ENCODE data around the gene LYZL4. TPM values are rescaled to one million over a fixed set of nuclear protein-coding genes. Genes with fewer than 3 reads are reported as not detected.

LYZL4 gene
- total and polyA plus RNA-seq, 2 experiments from 2014 or later = 4.3 to 6.9 TPM

DNA sequence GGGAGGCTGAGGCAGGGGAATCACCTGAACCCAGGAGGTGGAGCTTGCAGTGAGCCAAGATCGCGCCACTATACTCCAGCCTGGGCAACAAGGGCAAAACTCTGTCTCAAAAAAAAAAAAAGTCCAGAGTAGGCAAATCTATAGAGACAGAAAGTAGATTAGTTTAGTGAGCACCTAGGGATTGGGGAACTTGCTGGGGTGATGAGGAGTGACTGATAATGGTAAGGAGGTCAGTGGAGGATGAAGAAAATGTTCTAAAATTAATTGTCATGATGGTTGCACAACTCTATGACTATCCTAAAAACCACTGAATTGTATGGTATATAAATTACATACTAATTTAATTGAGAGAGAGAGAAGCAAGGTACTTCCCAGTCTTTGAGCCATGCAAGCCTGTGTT, 27.8 kb upstream of the LYZL4 start:
- no peak for DNase-seq (ENCODE audit: low read depth in 1 of 2, low spot score in 1 of 2)
- Histone ChIP-seq H3K27ac (no peak overlapping the region), H3K4me3 (no peak overlapping the region), H3K9me3 (ENCODE audit: low read depth) (no peaks in the 10 kb centered on the region), H3K27me3 (no peaks in the 10 kb centered on the region), H3K4me1 (ENCODE audit: low read depth) (no peaks in the 10 kb centered on the region), H3K36me3 (no peaks in the 10 kb centered on the region)
- TF ChIP-seq, protein P1, sequence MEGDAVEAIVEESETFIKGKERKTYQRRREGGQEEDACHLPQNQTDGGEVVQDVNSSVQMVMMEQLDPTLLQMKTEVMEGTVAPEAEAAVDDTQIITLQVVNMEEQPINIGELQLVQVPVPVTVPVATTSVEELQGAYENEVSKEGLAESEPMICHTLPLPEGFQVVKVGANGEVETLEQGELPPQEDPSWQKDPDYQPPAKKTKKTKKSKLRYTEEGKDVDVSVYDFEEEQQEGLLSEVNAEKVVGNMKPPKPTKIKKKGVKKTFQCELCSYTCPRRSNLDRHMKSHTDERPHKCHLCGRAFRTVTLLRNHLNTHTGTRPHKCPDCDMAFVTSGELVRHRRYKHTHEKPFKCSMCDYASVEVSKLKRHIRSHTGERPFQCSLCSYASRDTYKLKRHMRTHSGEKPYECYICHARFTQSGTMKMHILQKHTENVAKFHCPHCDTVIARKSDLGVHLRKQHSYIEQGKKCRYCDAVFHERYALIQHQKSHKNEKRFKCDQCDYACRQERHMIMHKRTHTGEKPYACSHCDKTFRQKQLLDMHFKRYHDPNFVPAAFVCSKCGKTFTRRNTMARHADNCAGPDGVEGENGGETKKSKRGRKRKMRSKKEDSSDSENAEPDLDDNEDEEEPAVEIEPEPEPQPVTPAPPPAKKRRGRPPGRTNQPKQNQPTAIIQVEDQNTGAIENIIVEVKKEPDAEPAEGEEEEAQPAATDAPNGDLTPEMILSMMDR (IDR thresholded peaks at IDR 0.05; ENCODE audit: low read depth, low read length) = no peak

DNA sequence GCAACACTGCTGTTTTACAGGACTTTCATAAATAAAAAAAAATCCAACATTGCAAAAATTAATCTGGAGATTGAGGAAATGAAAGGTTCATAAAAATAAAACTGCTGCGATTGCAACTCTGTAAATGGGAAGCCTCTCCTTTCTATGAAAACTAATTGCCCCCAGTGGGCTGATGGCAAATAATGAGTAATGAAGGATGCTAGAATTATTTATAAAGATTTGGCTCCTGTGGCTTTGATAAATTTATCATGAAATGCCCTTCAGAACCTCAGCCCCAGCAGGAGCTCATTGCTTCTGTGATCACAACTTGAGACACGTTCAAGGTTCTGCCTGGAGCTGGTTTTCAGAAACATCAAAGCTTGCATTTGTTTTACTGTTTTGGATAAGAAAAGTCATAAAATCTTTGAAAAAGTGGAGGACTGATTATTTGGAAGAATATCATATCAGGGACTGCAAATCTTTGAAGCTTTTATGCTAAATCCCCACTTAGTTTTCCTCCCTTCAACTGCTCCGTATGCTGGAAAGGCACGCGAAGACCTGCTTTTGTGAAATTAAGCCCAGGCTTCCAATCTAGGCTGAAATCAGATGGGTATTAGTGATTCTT, 24.5 kb upstream of the LYZL4 start:
- no peak for DNase-seq (ENCODE audit: low read depth in 1 of 2, low spot score in 1 of 2)
- Histone ChIP-seq H3K27ac (no peak overlapping the region), H3K4me1 (ENCODE audit: low read depth) (no peaks in the 10 kb centered on the region), H3K27me3 (no peaks in the 10 kb centered on the region), H3K4me3 (no peak overlapping the region), H3K36me3 (no peaks in the 10 kb centered on the region), H3K9me3 (ENCODE audit: low read depth) (no peaks in the 10 kb centered on the region)
- TF ChIP-seq, protein P1 (IDR thresholded peaks at IDR 0.05; ENCODE audit: low read depth, low read length) = no peak

DNA sequence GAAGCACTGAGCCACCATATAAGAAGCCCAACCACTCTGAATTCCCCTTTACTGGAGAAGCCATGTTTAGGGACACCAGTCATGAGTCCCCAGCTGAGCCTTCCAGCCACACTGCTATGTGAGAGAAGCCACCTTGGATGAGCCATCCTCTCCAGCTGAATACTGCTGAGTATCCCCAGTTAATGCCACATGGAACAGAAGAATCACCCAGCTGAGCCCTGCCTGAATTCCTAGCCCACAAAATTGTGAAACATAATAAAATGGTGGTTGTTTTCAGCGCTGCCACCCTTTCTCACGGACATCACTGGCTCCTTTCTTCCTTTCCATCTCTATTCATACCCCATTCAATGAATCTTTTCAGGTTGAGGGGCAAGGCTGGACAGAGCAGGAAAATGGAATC, 22.1 kb upstream of the LYZL4 start:
- no peaks in the 10 kb centered on the region for H3K9me3 ChIP-seq (ENCODE audit: low read depth)
- TF ChIP-seq, protein P1 (IDR thresholded peaks at IDR 0.05; ENCODE audit: low read depth, low read length) = no peak

DNA sequence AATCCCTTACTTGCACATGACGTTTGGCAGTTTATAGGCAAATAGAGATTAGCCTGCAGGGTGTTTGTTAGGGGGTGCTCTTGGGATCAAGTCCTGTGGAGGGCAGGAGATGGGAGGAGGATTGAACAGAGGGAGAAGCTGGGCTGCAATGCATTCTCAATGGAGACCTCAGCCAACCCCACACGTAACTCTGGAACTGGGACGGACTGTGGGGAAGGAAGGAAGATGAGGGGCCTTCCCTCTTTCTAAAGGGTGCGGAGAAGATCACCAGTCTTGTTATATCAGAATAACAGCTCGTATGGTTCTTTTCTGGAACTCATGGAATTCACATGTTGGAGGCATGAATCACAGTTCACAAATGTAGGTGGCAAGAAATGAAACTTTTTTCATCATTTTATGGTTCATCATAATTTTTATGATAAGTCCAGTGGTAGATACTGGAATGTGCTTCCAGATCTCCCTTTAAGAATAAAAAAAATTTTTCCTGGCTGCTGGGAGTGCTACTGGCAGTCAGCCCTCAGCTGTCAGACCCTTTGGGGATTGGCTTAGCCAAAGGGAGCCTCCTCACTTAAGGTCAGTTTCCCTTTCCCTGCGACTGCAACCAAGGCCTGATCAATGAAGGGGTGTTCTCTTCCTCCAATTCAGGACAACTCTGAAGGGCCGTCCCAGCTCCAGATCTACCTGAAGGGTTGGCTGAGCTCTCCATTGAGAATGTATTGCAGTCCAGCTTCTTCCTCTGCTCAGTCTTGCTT, 20.5 kb upstream of the LYZL4 start:
- H3K27me3 ChIP-seq = no peaks in the 10 kb centered on the region

More for the DNA sequence above, 22.1 kb upstream of the LYZL4 start:
- Histone ChIP-seq H3K27ac (no peak overlapping the region), H3K4me1 (ENCODE audit: low read depth) (peaks cover 5% of the 10 kb centered on the region), H3K27me3 (no peaks in the 10 kb centered on the region), H3K4me3 (no peak overlapping the region), H3K36me3 (no peaks in the 10 kb centered on the region)
- no peak for DNase-seq (ENCODE audit: low read depth in 1 of 2, low spot score in 1 of 2)

DNA sequence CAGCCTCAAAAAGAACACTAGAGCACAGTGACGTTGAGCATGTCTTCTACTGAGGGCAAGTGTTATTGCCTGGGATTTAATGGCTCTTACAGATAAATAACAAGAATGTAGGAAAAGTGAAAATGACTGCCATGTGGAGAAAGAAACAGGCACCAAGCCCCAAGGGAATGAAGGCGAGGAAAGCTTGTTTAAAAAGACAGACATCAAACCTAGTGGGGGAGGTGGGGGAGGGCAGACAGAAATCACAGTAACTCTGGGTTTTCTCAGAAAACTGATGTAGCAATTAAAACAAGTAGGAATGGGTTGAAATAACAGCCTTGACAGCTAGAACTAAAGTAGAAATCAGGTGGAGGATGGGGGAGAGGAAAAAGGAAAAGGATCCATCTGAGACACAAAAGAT, 18.4 kb upstream of the LYZL4 start:
- no peak for DNase-seq (ENCODE audit: low read depth in 1 of 2, low spot score in 1 of 2)
- no peaks in the 10 kb centered on the region for H3K36me3 ChIP-seq
- H3K27me3 ChIP-seq = no peaks in the 10 kb centered on the region
- no peak overlapping the region for H3K4me3 ChIP-seq
- no peaks in the 10 kb centered on the region for H3K9me3 ChIP-seq (ENCODE audit: low read depth)
- no peak overlapping the region for H3K27ac ChIP-seq
- H3K4me1 ChIP-seq (ENCODE audit: low read depth) = peaks cover 5% of the 10 kb centered on the region
- TF ChIP-seq, protein P1 (IDR thresholded peaks at IDR 0.05; ENCODE audit: low read depth, low read length) = no peak

More for the DNA sequence above, 20.5 kb upstream of the LYZL4 start:
- peaks cover 5% of the 10 kb centered on the region for H3K4me1 ChIP-seq (ENCODE audit: low read depth)
- no peaks in the 10 kb centered on the region for H3K36me3 ChIP-seq
- H3K27ac ChIP-seq = no peak overlapping the region
- no peak overlapping the region for H3K4me3 ChIP-seq
- TF ChIP-seq, protein P1 (IDR thresholded peaks at IDR 0.05; ENCODE audit: low read depth, low read length) = no peak
- DNase-seq (ENCODE audit: low read depth in 1 of 2, low spot score in 1 of 2) = peak in 1 of 2 donors; percentile 15
- H3K9me3 ChIP-seq (ENCODE audit: low read depth) = no peaks in the 10 kb centered on the region
